Activated CD8-positive, alpha-beta T cell treated with anti-CD3 and anti-CD28 coated beads for 36 hours (primary cell): Measurements from ENCODE around the gene NCAM1. TPM values are rescaled to one million over a fixed set of nuclear protein-coding genes. Genes with fewer than 3 reads are reported as not detected.

Source experiments
- ATAC-seq: fragments of 200-7000 bp; cut with Tn5 transposase; one replicate; pipeline ENCODE4 v1.10.0; 2021; ENCODE audit warnings: mild to moderate bottlenecking, moderate library complexity
- CTCF ChIA-PET: fragments of 350-600 bp; sonication (Branson Sonifier 250); formaldehyde crosslinking; loops from one replicate; lab custom pipeline; 2021; ENCODE audit warnings: antibody characterized with exemption; lab: Charles Lee
- POLR2A ChIA-PET: fragments of 350-600 bp; sonication (Branson Sonifier 250); formaldehyde crosslinking; loops from one replicate; lab custom pipeline; 2021; ENCODE audit warnings: antibody characterized with exemption; lab: Charles Lee
- DNase-seq: peaks from one replicate; pipeline ENCODE4 v3.0.0-alpha.2; 2020
- H3K27ac Mint-ChIP-seq: one replicate; pipeline ENCODE4 v1.8.0; 2021; ENCODE audit warnings: mild to moderate bottlenecking, mixed read lengths
- H3K27me3 Mint-ChIP-seq: one replicate; pipeline ENCODE4 v1.8.0; 2021; ENCODE audit warnings: mixed read lengths
- H3K36me3 Mint-ChIP-seq: one replicate; pipeline ENCODE4 v1.8.0; 2021; ENCODE audit warnings: low read depth, mixed read lengths
- H3K4me1 Mint-ChIP-seq: one replicate; pipeline ENCODE4 v1.8.0; 2021; ENCODE audit warnings: low read depth, mixed read lengths
- H3K4me3 Mint-ChIP-seq: one replicate; pipeline ENCODE4 v1.8.0; 2021; ENCODE audit warnings: mild to moderate bottlenecking, moderate library complexity, mixed read lengths
- H3K9me3 Mint-ChIP-seq: one replicate; pipeline ENCODE4 v1.8.0; 2021; ENCODE audit warnings: mixed read lengths
- CTCF ChIP-seq: fragments of 200-600 bp; IDR thresholded peaks from one replicate; pipeline ENCODE4 v1.8.0; 2022; ENCODE audit warnings: antibody characterized with exemption, mild to moderate bottlenecking
- intact Hi-C: fragments of 100-400 bp; cut with micrococcal nuclease; formaldehyde crosslinking; loops from one replicate; pipeline ENCODE4 v1.10.0; 2022
- total RNA-seq, 2 experiments: library from RNA; stranded (reverse); gene quantifications; one replicate each; pipeline ENCODE4 v1.2.3, GENCODE V29; 2021

The NCAM1 gene
- total RNA-seq, 2 experiments from 2014 or later, result 0.47 to 0.56 TPM

DNA sequence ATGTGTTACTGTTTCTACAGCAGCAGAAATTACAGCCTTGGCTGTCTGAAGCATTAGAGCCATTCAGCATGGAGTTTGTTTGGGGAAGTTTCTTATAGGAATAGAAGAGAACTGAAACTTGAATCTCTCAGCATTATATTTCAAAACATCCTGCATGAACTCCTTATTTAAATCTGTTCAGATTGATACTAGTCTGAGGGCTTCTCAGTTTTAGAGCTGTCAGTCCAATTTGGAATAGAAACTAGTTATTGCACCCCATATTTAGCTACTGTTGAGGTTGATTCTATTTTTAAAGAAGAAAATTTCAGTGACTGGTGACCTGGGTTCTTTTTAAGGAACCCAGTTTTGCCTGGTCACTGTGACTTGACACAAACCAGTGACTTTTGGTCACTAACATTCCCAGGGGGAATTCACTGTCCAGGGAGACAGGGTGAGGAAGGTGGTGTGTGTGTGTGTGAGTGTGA is 227.2 kb downstream of the NCAM1 start:
- no peak for TF ChIP-seq CTCF
- DNase-seq (no peak), ATAC-seq (no peak)
- H3K27ac Mint-ChIP-seq, result no peak overlapping the region
- no peaks in the 10 kb centered on the region for H3K9me3 Mint-ChIP-seq
- H3K27me3 Mint-ChIP-seq, result peaks cover 1% of the 10 kb centered on the region
- H3K4me3 Mint-ChIP-seq, result no peak overlapping the region
- no peaks in the 10 kb centered on the region for H3K36me3 Mint-ChIP-seq
- H3K4me1 Mint-ChIP-seq, result no peaks in the 10 kb centered on the region
- CTCF ChIA-PET, result no interaction called here
- intact Hi-C loops, result no loop called here
- POLR2A ChIA-PET, result no interaction called here

DNA sequence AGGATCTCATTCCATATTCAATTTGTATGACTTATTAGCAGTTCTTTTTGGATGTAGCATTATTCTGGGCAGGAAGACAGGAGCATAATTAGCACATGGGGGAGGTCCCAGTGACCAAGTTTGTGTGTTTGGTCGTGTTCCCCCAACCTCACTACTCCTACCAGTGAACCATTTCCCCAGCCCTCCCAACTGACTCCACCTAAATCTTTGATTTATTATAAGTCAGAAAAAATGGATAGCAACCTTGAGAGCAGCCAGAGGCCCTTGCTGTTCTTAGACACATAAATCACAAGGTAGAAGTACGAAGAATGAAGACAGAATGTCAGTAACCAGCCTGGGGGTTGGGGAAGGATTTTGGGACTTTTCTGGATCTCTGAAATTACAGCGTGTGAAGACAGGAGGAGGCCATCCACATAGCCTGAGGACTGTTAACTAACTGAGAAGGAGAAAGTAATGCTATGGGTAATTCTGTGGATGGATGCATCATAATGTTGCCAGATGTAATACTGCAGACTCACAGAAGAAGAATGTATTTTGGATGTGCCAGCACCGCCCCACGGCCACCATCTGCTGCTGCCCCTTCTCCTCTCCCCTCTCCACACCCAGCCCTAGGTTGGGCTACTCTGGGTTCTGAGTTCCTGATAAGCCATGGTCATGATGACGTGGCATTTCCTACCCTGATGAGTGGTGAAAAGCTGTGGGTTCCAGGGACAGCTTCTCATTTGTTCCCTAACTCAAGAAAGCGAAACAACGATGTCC is 228.9 kb downstream of the NCAM1 start:
- no peak for ATAC-seq
- H3K27me3 Mint-ChIP-seq, result peaks cover 1% of the 10 kb centered on the region

DNA sequence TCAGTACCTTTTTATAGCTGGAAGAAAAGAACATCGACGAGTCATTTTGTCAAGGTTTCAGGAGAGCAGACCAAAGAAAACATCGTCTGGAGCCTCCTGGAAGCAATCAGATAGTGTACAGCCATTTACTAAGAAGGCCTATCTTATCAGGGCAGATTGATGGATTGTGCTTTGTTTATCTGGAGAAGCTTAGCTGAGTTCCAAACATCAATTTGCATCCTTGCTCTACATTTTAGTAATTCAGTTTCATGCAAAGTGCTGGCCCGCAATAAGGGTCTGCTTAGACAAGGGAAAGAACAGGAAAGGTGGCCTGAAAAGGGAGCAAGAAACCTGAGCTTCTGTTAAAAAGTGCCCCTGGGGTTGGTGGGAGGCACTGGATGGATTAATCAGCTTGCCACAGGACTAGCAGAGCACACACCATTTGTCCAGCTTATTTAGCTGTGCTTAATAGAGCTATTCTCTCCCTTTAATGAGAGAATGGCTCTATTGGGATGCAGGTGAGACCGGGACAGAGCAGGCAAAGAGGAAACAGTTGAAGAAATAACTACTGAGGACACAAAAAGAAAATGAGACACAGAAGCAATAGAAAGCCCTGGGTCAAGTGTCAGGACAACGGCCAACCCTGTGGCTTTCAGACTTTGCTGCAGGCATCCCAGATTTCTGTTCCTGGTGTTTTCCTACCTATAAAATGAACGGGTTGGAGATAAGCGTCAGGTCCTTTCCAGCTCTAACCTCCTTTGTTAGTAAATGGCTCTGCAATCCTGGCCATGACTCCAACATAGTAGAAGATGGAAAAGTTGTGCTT is 231.1 kb downstream of the NCAM1 start:
- no peaks in the 10 kb centered on the region for H3K36me3 Mint-ChIP-seq
- no peaks in the 10 kb centered on the region for H3K9me3 Mint-ChIP-seq
- no peaks in the 10 kb centered on the region for H3K4me1 Mint-ChIP-seq
- no peak for DNase-seq
- no peak overlapping the region for H3K4me3 Mint-ChIP-seq
- ChIA-PET CTCF (no interaction called here), POLR2A (no interaction called here)
- TF ChIP-seq CTCF, result no peak
- intact Hi-C loops, result no loop called here
- H3K27ac Mint-ChIP-seq, result no peak overlapping the region
- no peak for ATAC-seq
- peaks cover 2% of the 10 kb centered on the region for H3K27me3 Mint-ChIP-seq

More for the DNA sequence above, 228.9 kb downstream of the NCAM1 start:
- no peak for TF ChIP-seq CTCF
- Mint-ChIP-seq H3K4me3 (no peak overlapping the region), H3K9me3 (no peaks in the 10 kb centered on the region), H3K4me1 (no peaks in the 10 kb centered on the region), H3K36me3 (no peaks in the 10 kb centered on the region), H3K27ac (no peak overlapping the region)
- ChIA-PET CTCF (no interaction called here), POLR2A (no interaction called here)
- peak; percentile 5 for DNase-seq
- intact Hi-C loops, result no loop called here

- Mint-ChIP-seq H3K27me3 (peaks cover 5% of the 10 kb centered on the region), H3K4me3 (no peak overlapping the region), H3K36me3 (no peaks in the 10 kb centered on the region), H3K9me3 (no peaks in the 10 kb centered on the region), H3K4me1 (no peaks in the 10 kb centered on the region), H3K27ac (no peak overlapping the region)
- CTCF ChIA-PET, result no interaction called here
- ATAC-seq, result no peak
- no peak for DNase-seq
- no peak for TF ChIP-seq CTCF
- intact Hi-C loops, result no loop called here
- POLR2A ChIA-PET, result no interaction called here
These were observed 231.8 kb downstream of the NCAM1 start for GRCh38 chr11:113193016-113193415.

DNA sequence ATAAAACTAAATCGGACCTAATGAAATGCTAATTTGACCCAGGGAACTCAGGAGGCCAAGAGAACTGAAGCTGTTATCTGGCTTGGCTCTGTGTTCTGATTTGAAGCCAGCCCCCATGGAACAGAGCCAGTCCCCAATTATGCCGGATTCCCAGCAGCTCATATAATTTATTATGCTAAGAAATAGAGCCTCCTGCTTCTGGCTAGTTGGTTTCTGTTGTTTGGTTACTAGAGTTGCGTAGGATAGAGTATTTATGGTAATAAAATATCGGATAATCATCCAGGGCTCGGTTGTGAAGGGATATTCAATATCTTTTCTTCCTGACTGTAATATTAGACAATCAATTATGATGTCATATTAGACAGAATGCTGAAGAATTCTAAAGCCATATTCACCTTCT is 232.7 kb downstream of the NCAM1 start:
- no peaks in the 10 kb centered on the region for H3K9me3 Mint-ChIP-seq
- H3K4me1 Mint-ChIP-seq, result no peaks in the 10 kb centered on the region
- ATAC-seq (no peak), DNase-seq (no peak)
- ChIA-PET POLR2A (no interaction called here), CTCF (no interaction called here)
- H3K27ac Mint-ChIP-seq, result no peak overlapping the region
- H3K27me3 Mint-ChIP-seq, result peaks cover 5% of the 10 kb centered on the region
- intact Hi-C loops, result no loop called here
- no peak for TF ChIP-seq CTCF
- no peak overlapping the region for H3K4me3 Mint-ChIP-seq
- H3K36me3 Mint-ChIP-seq, result no peaks in the 10 kb centered on the region
